ENCODE measurements around the gene ALLC.
"Not testable (repeated sequence)": the region's sequence is repeated elsewhere in the genome, so short reads cannot be mapped to it uniquely, and the experiment has no call there.

The ALLC gene

DNA sequence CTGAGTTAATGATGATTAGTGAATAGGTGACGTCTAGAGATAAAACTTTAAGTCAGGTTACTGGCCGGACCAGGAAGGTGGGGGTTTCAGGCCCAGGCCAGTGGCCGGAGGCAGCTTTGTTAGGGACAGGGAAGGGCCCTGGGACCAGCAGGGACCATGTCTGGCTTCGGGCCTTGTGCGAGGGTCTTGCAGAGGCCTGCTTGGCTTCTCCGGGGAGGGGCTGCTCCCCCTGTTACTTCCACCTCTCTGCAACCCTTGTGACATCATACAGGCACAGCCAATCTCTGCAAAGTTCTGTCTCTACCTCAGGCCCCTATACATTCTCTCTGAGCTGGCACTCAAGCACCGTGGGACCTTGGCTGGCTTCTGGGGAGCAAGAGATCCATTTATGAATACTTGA lies at the start of gene ALLC:
TSS of gene ALLC (plus strand) at position 320 of the 400 bp plus-strand sequence. CDS start 12,958 bp downstream, outside the sequence.
- no peak for DNase-seq (ENCODE audit: low spot score)

DNA sequence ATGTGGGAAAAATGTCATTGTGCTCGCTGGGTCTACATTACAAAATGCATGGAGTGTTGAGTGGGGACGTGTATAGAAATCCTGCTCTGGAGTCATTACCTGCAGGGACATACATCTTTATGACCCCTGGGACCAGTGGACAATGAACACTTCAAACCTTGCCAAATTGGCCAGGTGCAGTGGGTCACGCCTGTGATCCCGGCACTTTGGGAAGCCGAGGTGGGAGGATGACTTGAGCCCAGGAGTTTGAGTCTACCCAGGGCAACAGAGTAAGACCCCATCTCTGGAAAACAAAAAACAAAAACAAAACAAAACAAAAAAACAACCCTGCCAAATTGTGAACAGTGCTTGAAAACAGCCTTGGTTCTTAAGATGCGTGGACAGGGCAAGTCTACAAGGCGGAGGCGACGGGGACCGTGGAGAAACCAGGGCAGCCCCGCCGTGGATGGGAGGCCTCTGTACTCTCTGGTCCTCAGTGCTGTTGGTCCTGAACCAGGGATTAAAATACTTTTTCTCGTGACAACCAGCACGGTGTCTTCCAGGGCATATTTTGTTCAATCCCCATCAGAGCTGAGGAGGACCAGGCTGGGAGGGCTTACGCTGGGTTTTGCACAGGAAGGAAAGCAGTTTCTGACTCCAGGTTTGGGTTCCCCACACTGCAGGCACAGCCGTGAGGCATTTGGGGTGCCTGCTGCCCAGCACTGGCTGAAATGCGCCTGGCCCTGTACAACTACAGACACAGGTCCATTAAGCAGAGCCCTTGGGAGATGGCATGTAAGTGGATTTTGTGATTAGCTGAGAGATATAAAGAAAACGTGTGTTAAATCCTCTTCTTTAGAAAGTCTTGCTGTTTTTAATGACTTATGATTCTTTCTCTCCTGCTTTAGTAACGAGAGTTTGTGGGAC lies 49.4 kb upstream of the ALLC start:
- DNase-seq (ENCODE audit: low spot score) = no peak

DNA sequence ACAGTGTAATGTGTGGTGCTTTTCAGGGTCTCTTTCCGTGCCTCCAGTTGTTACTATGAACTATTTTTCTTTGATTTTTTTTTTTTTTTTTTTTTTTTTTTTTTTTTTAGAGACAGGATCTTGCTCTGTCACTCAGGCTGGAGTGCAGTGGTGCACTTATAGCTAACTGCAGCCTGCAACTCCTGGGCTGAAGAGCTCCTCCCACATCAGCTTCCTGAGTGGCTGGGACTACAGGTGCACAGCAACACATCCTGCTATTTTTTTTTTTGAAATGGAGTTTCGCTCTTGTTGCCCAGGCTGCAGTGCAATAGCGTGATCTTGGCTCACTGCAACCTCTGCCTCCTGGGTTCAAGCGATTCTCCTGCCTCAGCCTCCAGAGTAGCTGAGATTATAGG lies 48.7 kb upstream of the ALLC start:
- DNase-seq (ENCODE audit: low spot score) = peak; percentile 21

DNA sequence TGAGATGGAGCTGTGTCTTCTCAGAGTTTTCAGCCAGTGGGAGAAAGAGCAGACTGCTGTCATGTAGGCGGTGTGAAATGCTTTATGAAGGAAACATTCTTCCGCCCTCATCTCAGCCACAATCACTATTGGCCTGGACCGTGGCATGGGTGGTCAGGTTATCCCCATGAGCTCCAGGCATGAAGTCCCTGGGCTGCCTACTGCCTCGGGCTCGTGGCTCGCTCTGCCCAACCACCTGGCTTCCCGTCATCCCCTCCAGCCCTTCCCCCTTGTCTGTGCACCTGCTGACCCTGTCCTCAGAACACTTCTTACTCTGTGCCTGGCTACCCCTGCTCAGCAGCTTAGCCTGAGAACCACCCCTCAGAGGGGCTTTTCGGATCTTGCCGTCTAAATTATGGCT lies 47.6 kb upstream of the ALLC start:
- no peak for DNase-seq (ENCODE audit: low spot score)

DNA sequence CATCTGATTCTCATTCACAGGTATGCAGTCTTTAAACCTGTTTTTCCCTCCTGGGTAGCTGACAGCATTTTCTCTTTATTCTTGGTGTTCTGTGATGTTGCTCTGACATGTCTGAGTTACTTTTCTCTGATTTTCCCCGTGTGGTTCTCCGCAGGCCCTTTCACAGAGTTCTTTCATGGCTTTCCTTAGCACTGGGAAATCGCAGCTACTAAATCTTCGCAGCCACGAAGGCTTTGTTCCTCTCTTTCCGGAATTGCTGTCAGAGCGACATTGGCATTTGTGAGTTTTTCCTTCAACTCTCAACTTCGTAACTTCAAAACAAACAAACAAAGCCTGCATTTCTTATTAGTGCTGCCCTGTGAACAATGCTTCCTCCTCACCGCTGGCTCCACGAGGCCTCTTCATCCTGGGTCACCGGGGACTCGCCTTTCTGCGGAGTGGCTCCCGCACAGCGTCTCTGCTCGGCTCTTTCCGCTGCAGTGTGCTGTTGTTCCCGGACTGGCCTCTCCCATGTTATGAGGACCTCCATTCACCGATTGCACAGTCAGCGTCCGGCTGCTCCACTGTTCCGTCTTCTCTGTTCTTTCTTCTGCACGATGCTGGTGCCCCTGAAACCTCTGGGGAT lies 47.0 kb upstream of the ALLC start:
- no peak for DNase-seq (ENCODE audit: low spot score)

DNA sequence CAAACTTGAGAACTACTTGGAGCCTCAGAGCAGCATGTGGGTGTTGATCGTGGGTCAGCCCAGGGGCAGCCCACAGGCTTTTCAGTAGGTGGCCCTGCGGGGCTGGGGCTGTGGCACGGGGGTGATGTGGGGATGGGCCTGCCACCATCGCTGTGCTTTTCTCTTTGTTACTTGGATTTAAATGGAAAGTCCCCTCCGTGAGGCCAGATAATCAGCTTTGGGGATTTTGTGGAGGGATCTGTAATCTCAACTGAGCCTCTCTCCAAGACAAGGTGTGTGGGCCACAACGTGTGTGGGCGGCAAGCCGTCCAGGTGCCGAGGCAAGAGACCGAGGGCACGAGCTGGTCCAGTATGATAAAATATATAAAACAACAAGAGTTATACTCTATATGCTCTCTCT lies 46.4 kb upstream of the ALLC start:
- DNase-seq (ENCODE audit: low spot score) = no peak

DNA sequence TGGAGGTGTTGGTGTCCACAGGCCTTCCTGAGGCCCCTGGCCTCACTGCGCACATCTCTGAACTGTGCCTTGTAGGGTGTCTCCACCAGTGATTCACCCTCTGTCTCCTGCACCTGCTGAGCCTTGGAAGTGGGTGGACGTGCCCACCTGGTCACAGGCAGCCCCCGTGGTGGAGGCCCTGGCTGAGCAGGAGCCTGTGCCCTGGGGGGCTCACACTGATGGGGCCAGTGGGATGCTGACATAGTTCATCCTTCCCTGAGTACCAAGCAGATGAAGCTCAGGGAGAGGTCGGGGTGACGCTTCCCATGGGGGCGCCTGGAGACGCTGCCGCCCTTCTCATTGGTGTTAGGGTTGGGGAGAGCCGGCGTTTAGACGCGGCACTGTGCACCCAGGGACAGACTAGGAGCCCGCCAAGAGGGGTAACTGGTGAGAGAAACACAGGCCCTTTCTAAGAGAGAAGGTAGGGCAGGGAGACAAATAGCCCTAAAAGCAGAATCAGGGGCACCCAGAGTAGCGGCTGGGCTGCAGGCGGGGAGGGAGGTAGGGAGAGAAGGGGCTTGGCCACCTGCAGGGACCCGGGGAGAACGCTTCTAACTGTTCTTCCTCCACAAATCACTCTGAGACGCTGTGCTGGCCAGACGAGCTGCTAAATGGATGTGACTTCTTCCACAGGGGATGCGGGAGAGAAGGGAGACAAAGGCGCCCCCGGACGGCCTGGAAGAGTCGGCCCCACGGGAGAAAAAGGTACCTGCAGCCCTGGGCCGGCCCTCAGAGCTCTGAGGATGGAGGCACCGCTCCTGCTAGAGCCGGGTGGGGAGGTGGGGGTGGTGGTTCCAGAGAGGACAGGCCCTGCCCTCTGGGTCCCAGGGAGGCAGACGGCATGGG lies 45.1 kb upstream of the ALLC start:
- DNase-seq (ENCODE audit: low spot score) = no peak

DNA sequence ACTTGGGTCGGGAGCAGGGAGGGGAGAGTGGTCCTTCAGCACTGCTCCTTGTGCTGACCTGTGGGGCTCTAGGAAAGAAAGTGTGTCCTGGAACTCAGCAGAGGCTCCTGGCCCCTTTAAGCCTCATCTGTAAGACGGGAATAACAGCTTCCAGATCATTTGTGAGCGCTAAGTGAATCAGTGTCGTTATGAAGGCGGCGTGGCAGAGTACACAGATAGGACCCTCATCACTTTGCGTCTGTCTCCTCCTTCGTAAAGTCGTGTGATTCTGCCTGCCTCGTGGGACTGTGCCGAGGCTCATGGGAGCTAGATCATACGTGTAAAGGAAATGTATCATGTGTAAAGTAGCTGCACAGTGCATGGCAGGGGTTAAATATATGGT lies 44.5 kb upstream of the ALLC start:
- DNase-seq (ENCODE audit: low spot score) = no peak

DNA sequence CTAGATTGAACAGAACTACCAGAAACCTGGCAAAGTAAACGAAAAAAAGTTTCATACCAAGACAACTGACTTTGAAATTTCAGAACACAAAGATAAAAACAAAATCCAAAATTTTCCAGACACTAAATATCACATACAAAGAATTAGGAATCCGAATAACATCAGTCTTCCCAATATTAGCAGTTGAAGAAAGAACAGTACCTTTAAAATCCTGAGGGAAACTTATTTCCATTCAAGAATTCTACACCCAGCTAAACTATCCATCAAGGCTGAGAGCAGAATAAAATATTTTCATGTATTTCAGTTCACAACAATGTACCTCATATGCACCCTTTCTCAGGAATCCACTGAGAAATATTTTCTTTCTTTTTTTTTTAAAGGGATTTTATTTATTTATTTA lies 43.3 kb upstream of the ALLC start:
- not testable (repeated sequence) for DNase-seq (ENCODE audit: low spot score)

DNA sequence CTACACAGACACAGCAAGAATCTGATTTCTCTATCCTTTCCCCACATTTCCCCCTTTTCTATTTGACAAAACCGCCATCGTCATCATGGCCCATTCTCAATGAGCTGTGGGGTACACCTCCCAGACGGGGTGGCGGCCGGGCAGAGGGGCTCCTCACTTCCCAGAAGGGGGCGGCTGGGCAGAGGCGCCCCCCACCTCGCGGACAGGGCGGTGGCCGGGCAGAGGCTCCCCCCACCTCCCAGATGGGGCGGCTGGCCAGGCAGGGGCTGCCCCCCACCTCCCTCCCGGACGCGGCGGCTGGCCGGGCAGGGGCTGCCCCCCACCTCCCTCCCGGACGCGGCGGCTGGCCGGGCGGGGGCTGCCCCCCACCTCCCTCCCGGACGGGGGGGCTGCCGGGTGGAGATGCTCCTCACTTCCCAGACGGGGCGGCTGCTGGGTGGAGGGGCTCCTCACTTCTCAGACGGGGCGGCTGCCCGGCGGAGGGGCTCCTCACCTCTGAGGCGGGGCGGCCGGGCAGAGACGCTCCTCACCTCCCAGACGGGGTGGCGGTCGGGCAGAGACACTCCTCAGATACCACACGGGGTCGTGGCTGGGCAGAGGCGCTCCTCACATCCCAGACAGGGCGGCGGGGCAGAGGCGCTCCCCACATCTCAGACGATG lies 42.3 kb upstream of the ALLC start:
- DNase-seq (ENCODE audit: low spot score) = not testable (repeated sequence)

DNA sequence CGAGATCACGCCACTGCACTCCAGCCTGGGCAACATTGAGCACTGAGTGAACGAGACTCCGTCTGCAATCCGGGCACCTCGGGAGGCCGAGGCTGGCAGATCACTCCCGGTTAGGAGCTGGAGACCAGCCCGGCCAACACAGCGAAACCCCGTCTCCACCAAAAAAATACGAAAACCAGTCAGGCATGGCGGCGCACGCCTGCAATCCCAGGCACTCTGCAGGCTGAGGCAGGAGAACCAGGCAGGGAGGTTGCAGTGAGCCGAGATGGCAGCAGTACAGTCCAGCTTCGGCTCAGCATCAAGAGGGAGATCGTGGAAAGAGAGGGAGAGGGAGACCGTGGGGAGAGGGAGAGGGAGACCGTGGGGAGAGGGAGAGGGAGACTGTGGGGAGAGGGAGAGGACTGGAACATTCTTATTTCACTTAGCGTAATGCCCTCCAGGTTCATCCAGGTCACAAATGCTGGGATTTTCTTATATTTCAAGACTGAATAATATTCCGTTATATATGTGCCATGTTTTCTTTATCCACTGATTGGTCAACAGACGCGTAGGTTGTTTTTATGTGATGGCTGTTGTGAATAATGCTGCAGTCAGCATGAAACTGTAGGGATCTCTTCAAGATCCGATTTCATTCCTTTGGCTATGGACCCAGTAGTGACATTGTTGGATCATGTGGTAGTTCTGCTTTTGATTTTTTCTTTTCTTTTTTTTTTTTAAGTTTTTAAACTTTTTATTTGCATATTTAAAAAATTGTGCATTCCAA lies 41.4 kb upstream of the ALLC start:
- not testable (repeated sequence) for DNase-seq (ENCODE audit: low spot score)

DNA sequence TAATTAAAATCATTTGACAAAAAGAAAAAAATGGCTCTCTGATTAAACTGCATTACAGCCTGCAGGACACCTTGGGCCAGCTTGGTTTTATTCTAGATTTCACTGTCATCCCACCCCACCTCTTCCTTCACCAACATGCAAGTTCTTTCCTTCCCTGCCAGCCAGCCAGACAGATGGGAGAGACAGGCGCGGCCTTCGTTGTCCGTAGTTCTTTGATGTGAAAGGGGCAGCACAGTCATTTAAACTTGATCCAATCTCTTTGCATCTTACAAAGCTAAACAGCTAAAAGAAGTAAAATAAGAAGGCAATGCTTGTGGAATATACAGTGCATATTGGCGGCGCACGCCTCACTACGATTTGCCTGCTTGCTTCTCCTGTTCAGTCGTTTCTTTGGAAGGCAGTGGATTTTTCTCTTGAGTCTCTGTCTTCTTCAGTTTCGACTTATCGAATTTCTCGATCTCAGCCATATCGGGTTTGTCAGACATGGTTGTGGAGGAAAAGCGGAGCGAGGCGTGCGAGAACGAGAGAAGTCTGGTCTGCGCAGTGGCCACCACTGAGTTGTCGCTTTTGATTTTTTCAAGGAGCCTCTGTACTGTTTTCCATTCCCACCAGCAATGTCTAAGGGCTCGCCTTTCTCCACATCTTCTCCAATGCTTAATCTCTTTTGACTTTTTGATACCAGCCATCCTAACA lies 40.7 kb upstream of the ALLC start:
- DNase-seq (ENCODE audit: low spot score) = no peak

DNA sequence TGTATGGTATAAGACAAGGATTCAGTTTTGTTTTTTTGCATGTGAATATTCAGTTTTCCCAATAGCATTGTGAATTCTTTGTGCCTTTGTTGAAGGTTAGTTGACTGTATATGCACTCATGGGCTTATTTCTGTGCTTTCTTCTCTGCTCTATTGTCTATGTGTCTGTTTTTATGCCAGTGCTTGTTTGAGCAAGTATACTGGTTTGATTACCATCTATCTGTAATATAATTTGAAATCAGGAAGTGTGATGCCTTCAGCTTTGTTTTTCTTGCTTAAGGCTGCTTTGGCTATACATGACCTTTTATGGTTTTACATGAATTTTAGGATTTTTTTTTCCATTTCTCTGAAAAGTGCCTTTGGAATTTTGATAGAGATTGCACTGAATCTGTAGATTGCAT lies 39.6 kb upstream of the ALLC start:
- no peak for DNase-seq (ENCODE audit: low spot score)

DNA sequence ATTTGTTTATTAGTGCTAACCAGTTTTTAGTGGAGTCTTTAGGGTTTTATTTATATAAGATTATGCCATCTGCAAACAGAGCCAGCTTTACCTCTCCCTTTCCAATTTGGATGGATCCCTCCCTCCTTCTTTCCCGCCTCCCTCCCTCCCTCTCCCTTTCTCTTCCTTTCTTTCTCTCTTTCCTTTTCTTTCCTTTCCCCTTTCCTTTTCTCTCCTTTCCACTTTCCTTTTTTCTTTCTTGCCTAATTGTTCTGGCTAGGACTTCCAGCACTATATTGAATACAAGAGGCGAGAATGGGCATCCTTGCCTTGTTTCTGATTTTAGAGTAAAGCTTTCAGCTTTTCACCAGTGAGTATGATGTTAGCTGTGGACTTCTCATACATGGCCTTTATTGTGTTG lies 39.0 kb upstream of the ALLC start:
- DNase-seq (ENCODE audit: low spot score) = no peak

DNA sequence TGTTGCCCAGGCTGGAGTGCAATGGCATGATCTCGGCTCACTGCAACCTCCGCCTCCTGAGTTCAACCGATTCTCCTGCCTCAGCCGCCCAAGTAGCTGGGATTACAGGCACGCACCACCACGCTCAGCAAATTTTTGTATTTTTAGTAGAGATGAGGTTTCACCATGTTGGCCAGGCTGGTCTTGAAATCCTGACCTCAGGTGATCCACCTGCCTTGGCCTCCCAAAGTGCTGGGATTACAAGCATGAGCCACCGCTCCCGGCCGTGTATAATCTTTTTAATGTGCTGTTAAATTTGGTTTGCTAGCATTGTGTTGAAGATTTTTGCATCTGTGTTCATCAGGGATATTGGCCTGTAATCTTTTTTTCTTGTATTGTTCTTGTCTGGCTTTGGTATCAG lies 38.3 kb upstream of the ALLC start:
- DNase-seq (ENCODE audit: low spot score) = not testable (repeated sequence)

DNA sequence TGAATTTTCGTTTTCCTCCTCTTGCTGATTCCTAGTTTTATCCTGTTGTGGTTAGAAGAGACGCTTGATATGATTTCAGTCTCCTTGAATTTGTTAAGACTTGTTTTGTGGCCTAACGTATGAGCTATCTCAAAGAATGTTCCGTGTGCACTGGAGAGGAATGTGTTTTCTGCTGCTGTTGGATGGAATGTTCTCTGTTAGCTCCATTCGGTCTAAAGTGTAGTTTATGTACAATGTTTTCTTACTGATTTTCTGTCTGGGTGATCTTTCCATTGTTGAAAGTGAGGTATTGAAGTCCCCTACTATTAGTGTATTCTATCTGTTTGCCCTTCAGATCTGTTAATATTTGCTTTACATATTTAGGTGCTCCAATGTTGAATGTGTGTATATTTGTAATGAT lies 37.2 kb upstream of the ALLC start:
- DNase-seq (ENCODE audit: low spot score) = no peak

DNA sequence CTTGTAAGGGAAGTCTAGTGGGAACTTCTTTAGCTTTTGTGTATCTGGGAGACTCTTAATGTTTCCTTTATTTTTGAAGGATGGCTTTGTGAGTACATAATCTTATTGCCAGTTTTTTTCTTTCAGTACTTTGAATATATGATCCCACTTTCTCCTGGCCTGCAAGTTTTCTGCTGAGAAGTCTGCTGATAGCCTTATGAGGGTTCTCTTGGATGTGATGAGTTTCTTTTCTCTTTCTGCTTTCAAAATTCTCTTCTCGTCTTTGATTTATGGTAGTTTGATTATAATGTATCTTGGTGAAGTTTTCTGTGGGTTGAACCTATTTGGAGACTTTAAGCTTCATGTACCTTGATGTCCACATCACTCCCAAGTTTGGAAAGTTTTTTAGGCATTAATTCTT lies 35.0 kb upstream of the ALLC start:
- no peak for DNase-seq (ENCODE audit: low spot score)

DNA sequence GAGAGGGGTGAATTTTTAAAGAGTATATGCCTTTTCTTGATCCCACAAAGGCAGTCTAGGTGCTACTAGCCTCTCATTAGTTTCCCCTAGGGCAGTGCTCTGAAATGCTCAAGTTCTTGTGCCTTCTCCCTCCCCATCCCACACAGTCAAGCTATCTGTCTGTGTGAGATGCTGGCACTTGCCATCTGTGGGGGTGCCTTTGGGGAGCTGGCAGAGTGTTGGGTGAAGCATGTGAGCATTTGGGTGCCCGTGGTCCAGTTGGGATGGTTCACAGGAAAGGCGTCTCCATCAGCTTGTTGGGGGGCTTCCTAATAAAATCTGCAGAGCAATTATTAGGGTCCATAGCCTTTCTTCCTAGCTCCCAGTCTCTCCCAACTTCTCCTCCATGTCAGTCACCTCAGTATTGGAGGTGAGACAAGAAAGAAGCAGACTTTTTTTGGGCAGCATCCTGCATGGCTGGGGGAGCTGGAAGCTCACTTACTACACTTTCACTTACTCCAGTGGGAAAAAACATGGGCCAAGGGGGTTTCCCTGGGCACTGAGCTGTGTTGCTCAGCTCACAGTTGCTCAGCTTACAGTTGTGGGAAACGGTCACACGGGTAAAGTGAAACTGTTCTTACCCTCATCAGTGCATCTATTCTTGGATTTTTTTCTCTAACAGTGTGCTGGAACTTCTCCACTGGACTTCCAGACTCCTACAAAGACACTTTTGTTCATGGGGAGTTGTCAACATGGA lies 33.8 kb upstream of the ALLC start:
- DNase-seq (ENCODE audit: low spot score) = no peak

DNA sequence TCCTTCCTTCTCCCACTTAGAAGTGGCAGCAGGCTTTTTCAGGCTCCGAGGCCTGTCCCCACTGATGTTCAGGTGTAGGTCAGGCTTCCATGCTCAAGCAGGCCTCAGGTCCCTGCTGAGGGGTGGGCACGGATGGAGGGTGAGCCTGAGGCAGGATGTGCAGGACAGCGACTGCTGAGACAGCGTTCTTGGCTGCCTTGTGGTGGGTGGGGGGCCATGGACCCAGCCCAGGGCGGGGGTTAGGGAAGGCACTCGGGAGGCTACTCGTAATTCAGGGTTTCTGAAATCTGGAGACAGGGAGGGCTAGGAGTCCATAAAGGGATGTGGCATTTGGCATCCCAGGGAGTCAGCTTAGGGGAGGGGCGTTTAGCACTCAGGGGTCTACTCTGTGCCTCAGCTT lies 32.8 kb upstream of the ALLC start:
- DNase-seq (ENCODE audit: low spot score) = no peak
